Tibial nerve (tissue), 3 donors: ENCODE results near the gene PHF23.

Experiments used
- POLR2A ChIP-seq, 2 donors: fragments of 450-650 bp; IDR thresholded peaks; one replicate each; pipeline ENCODE4 v1.6.1; 2017; ENCODE audit warnings: antibody characterized with exemption in 2 of 2, mild to moderate bottlenecking in 2 of 2, moderate library complexity in 2 of 2
- TF ChIP-seq, protein P1 (sequence below), 5 experiments: fragments of 200-600 bp in 3 of 5; fragments of 450-650 bp in 2 of 5; sonication (generic) in 3 of 5; IDR thresholded peaks; one replicate each; pipeline ENCODE4 v1.5.1; 2016 to 2019; ENCODE audit warnings: antibody characterized with exemption in 5 of 5, mild to moderate bottlenecking in 3 of 5, moderate library complexity in 2 of 5

GRCh38 chr17:7238420-7239090 is 702 bp downstream of the PHF23 start:
- TF ChIP-seq, protein P1, sequence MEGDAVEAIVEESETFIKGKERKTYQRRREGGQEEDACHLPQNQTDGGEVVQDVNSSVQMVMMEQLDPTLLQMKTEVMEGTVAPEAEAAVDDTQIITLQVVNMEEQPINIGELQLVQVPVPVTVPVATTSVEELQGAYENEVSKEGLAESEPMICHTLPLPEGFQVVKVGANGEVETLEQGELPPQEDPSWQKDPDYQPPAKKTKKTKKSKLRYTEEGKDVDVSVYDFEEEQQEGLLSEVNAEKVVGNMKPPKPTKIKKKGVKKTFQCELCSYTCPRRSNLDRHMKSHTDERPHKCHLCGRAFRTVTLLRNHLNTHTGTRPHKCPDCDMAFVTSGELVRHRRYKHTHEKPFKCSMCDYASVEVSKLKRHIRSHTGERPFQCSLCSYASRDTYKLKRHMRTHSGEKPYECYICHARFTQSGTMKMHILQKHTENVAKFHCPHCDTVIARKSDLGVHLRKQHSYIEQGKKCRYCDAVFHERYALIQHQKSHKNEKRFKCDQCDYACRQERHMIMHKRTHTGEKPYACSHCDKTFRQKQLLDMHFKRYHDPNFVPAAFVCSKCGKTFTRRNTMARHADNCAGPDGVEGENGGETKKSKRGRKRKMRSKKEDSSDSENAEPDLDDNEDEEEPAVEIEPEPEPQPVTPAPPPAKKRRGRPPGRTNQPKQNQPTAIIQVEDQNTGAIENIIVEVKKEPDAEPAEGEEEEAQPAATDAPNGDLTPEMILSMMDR (IDR thresholded peaks at IDR 0.05), result no peak
- TF ChIP-seq POLR2A (IDR thresholded peaks at IDR 0.05), result no peak
